Prostate gland (tissue), 2 donors: ENCODE measurements around the gene HTD2.

ENCODE experiments used
- POLR2A ChIP-seq: fragments of 450-650 bp; IDR thresholded peaks from one replicate; pipeline ENCODE4 v1.6.1; 2016; ENCODE audit warnings: antibody characterized with exemption, mild to moderate bottlenecking
- TF ChIP-seq, protein P1 (sequence below), 4 experiments: fragments of 200-600 bp in 2 of 4; fragments of 450-650 bp in 2 of 4; sonication (generic) in 2 of 4; IDR thresholded peaks; 1 replicate in 3 of 4; 2 replicates in 1 of 4; pipeline ENCODE4 v1.5.1; 2016 to 2019; ENCODE audit warnings: antibody characterized with exemption in 4 of 4, mild to moderate bottlenecking in 2 of 4, moderate library complexity in 2 of 4

DNA sequence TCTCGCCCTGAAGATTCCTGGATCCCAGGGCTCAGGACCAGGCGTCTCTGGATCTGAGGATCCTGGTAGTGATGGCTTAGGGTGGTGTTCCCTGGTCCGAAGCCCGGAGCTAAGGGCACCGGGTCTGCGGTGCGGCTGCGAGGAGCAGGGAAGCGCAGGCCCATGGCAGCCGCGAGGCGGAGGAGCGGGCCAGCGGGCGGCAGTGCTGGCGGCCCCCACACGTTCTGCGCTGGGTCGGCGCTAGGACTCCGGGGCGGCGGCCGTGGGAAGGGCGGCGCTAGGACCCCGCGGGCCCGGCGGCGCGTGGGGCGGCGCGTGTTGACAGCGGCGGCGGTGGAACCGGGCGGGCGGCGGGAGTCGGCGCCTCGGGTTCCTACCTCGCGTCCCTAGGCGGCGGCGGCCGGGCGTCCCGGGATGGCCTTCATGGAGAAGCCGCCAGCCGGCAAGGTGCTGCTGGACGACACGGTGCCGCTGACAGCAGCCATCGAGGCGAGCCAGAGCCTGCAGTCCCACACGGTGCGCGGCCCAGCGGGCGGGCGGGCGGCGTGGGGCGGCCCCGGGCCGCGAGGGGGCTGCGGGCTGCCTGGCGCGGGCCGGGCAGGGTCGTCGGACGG is 26.4 kb downstream of the HTD2 start, which contains the start of gene PXK:
- TF ChIP-seq, protein P1, sequence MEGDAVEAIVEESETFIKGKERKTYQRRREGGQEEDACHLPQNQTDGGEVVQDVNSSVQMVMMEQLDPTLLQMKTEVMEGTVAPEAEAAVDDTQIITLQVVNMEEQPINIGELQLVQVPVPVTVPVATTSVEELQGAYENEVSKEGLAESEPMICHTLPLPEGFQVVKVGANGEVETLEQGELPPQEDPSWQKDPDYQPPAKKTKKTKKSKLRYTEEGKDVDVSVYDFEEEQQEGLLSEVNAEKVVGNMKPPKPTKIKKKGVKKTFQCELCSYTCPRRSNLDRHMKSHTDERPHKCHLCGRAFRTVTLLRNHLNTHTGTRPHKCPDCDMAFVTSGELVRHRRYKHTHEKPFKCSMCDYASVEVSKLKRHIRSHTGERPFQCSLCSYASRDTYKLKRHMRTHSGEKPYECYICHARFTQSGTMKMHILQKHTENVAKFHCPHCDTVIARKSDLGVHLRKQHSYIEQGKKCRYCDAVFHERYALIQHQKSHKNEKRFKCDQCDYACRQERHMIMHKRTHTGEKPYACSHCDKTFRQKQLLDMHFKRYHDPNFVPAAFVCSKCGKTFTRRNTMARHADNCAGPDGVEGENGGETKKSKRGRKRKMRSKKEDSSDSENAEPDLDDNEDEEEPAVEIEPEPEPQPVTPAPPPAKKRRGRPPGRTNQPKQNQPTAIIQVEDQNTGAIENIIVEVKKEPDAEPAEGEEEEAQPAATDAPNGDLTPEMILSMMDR (IDR thresholded peaks at IDR 0.05): peak in 2 of 4 experiments; percentile 25 to 40
- peak; percentile 29 for TF ChIP-seq POLR2A
